HepG2 (cell line): ENCODE measurements around the gene USP5. TPM values are rescaled to one million over a fixed set of nuclear protein-coding genes. Genes with fewer than 3 reads are reported as not detected.

Experiments
- DNMT1 ChIP-seq: sonication (generic); formaldehyde crosslinking; IDR thresholded peaks from 2 replicates; pipeline ENCODE4 v1.5.1; 2020; ENCODE audit warnings: mild to moderate bottlenecking, missing genetic modification reagents
- FOXA1 ChIP-seq, 2 experiments: fragments of 450-650 bp in 1 of 2; sonication (generic) in 1 of 2; formaldehyde crosslinking in 1 of 2; IDR thresholded peaks; 2 replicates each; pipeline versions ENCODE4 v1.4.0 to v1.6.1; 2016 to 2020; ENCODE audit warnings: missing genetic modification reagents in 1 of 2
- FOXP4 ChIP-seq: sonication (generic); formaldehyde crosslinking; IDR thresholded peaks from 2 replicates; pipeline ENCODE4 v1.4.0; 2020; ENCODE audit warnings: missing genetic modification reagents
- GTF3A ChIP-seq: sonication (generic); formaldehyde crosslinking; conservative IDR thresholded peaks from 2 replicates; pipeline ENCODE4 v1.4.0; 2020; ENCODE audit warnings: mild to moderate bottlenecking, missing genetic modification reagents
- NCOR1 ChIP-seq: fragments of 200-600 bp; sonication (generic); IDR thresholded peaks from 2 replicates; pipeline ENCODE4 v1.7.0; 2017; ENCODE audit warnings: antibody characterized with exemption, low read length, borderline replicate concordance
- NFYC ChIP-seq: IDR thresholded peaks from 2 replicates; pipeline ENCODE4 v1.6.1; 2016; ENCODE audit warnings: missing genetic modification reagents, missing compliant biosample characterization
- NR2F2 ChIP-seq: IDR thresholded peaks from 2 replicates; pipeline ENCODE4 v1.6.1; 2012; ENCODE audit warnings: low read depth, inconsistent platforms, borderline replicate concordance
- SMC3 ChIP-seq: IDR thresholded peaks from 2 replicates; pipeline ENCODE4 v1.6.1; 2011; ENCODE audit warnings: low read length, improper control_type of control experiment
- THYN1 ChIP-seq: sonication (generic); formaldehyde crosslinking; IDR thresholded peaks from 2 replicates; pipeline ENCODE4 v1.8.1; 2023; ENCODE audit warnings: low read depth, mild to moderate bottlenecking, moderate library complexity, missing genetic modification reagents, borderline replicate concordance
- TOE1 ChIP-seq: sonication (generic); formaldehyde crosslinking; IDR thresholded peaks from 2 replicates; pipeline ENCODE4 v1.4.0; 2020; ENCODE audit warnings: mild to moderate bottlenecking, missing genetic modification reagents
- ZNF136 ChIP-seq: sonication (generic); formaldehyde crosslinking; IDR thresholded peaks from 2 replicates; pipeline ENCODE4 v1.8.1; 2022; ENCODE audit warnings: low read depth, mild to moderate bottlenecking, moderate library complexity, missing genetic modification reagents
- ZNF180 ChIP-seq: sonication (generic); formaldehyde crosslinking; IDR thresholded peaks from 2 replicates; pipeline ENCODE4 v1.4.0; 2020; ENCODE audit warnings: low read depth, missing genetic modification reagents, borderline replicate concordance
- ZNF367 ChIP-seq: sonication (generic); formaldehyde crosslinking; IDR thresholded peaks from 2 replicates; pipeline ENCODE4 v1.4.0; 2020; ENCODE audit warnings: missing genetic modification reagents, borderline replicate concordance
- ZNF704 ChIP-seq: sonication (generic); formaldehyde crosslinking; IDR thresholded peaks from 2 replicates; pipeline ENCODE4 v1.8.1; 2023; ENCODE audit warnings: mild to moderate bottlenecking, inconsistent platforms, moderate library complexity, missing genetic modification reagents, borderline replicate concordance
- polyA plus RNA-seq, 8 experiments: library from polyadenylated mRNA; depleted of rRNA in 3 of 8; stranded (reverse) in 7 of 8; unstranded in 1 of 8; fragments of >200 nt; fragmentation: Illumina TruSeq in 4 of 8; extraction: Trizol in 4 of 8; gene quantifications; 2 replicates each; pipeline versions ENCODE4 v1.2.1 to v1.2.3, GENCODE V29; 2011 to 2016; ENCODE audit warnings: low read depth in 4 of 8, missing spikeins in 1 of 8, mixed read lengths in 1 of 8; ENCODE audit not compliant: insufficient read depth in 1 of 8
- total RNA-seq, 5 experiments: library from RNA; depleted of rRNA; stranded (reverse); fragments of >200 nt; fragmentation: Illumina TruSeq; extraction: Trizol; gene quantifications; 2 replicates each; pipeline ENCODE4 v1.2.3, GENCODE V29; 2016; ENCODE audit warnings: low read depth in 1 of 5
- TF ChIP-seq, protein P1 (sequence below): IDR thresholded peaks from 2 replicates; pipeline ENCODE4 v1.6.1; 2016; ENCODE audit warnings: mild to moderate bottlenecking
- TF ChIP-seq, protein P2 (sequence below): sonication (generic); formaldehyde crosslinking; IDR thresholded peaks from 2 replicates; pipeline ENCODE4 v1.4.0; 2020; ENCODE audit warnings: missing genetic modification reagents
- TF ChIP-seq, protein P3 (sequence below): IDR thresholded peaks from 2 replicates; pipeline ENCODE4 v1.6.1; 2016; ENCODE audit warnings: missing compliant biosample characterization, missing genetic modification reagents, borderline replicate concordance
- TF ChIP-seq, protein P4 (sequence below): sonication (generic); formaldehyde crosslinking; IDR thresholded peaks from 2 replicates; pipeline ENCODE4 v1.9.0; 2021; ENCODE audit warnings: missing genetic modification reagents, mild to moderate bottlenecking, borderline replicate concordance
- TF ChIP-seq, protein P5 (sequence below): sonication (generic); formaldehyde crosslinking; IDR thresholded peaks from 2 replicates; pipeline ENCODE4 v1.4.0; 2020; ENCODE audit warnings: missing genetic modification reagents

The USP5 gene
- total and polyA plus RNA-seq, 2 of the 13 experiments (the other 11 are each of a cell fraction or from before 2014, with no cell fraction given): 39.6 to 56.0 TPM

DNA sequence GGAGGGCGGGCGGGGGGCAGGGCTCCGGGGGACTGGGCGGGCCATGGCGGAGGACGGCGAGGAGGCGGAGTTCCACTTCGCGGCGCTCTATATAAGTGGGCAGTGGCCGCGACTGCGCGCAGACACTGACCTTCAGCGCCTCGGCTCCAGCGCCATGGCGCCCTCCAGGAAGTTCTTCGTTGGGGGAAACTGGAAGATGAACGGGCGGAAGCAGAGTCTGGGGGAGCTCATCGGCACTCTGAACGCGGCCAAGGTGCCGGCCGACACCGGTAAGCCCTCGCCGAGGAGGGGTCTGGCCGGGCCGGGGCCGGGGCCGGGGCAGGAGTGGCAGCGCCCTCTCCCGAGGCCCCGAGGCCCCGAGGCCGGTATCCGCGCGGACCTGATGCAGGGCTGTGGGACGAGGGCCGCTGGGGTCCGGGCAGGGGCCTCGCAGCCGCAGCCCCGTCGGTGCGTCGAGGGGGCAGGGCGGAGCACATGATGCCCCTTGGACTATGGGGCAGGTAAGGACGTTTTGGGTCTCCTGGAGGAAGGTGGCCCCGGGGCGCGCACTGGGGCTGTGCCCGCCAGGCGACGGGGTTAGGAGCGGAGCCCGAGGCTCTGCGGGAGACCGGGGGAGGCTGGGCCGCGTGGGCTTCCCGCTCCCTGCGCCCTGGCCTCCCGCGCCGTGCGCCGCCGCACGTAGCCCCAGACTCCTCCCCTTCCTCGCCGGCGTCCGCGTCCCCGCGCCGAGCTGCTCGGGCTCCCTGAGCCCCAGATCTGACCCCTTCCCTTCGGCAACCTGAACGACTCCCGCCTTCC lies 15.7 kb downstream of the USP5 start, which contains the start of gene TPI1 (continued):
- TF ChIP-seq GTF3A (CRISPR knock-in tag): no peak
- no peak for TF ChIP-seq NCOR1
- TF ChIP-seq NFYC: peak; percentile 43; the same call in 1 of the 2 replicates
- no peak for TF ChIP-seq DNMT1 (CRISPR knock-in tag)
- no peak for TF ChIP-seq NR2F2
- TF ChIP-seq, protein P1, sequence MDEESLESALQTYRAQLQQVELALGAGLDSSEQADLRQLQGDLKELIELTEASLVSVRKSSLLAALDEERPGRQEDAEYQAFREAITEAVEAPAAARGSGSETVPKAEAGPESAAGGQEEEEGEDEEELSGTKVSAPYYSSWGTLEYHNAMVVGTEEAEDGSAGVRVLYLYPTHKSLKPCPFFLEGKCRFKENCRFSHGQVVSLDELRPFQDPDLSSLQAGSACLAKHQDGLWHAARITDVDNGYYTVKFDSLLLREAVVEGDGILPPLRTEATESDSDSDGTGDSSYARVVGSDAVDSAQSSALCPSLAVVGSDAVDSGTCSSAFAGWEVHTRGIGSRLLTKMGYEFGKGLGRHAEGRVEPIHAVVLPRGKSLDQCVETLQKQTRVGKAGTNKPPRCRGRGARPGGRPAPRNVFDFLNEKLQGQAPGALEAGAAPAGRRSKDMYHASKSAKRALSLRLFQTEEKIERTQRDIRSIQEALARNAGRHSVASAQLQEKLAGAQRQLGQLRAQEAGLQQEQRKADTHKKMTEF (CRISPR knock-in tag): peak; percentile 59
- 0 out of 2 replicates have a peak, but pooled peaks have one; percentile 56 for TF ChIP-seq ZNF704 (CRISPR knock-in tag)
- TF ChIP-seq, protein P2, sequence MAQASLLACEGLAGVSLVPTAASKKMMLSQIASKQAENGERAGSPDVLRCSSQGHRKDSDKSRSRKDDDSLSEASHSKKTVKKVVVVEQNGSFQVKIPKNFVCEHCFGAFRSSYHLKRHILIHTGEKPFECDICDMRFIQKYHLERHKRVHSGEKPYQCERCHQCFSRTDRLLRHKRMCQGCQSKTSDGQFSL (CRISPR knock-in tag): no peak
- no peak for TF ChIP-seq ZNF136
- TF ChIP-seq, protein P3, sequence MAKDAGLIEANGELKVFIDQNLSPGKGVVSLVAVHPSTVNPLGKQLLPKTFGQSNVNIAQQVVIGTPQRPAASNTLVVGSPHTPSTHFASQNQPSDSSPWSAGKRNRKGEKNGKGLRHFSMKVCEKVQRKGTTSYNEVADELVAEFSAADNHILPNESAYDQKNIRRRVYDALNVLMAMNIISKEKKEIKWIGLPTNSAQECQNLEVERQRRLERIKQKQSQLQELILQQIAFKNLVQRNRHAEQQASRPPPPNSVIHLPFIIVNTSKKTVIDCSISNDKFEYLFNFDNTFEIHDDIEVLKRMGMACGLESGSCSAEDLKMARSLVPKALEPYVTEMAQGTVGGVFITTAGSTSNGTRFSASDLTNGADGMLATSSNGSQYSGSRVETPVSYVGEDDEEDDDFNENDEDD (CRISPR knock-in tag): peak; percentile 52; the same call in 1 of the 2 replicates
- 0 out of 2 replicates have a peak, but pooled peaks have one; percentile 20 for TF ChIP-seq FOXP4 (CRISPR knock-in tag)
- TF ChIP-seq ZNF180 (CRISPR knock-in tag): peak; percentile 63; the same call in 1 of the 2 replicates
- no peak for TF ChIP-seq FOXA1 (IDR thresholded peaks at IDR 0.05)
- no peak for TF ChIP-seq FOXA1 (CRISPR knock-in tag; IDR thresholded peaks at IDR 0.05)
- TF ChIP-seq, protein P4, sequence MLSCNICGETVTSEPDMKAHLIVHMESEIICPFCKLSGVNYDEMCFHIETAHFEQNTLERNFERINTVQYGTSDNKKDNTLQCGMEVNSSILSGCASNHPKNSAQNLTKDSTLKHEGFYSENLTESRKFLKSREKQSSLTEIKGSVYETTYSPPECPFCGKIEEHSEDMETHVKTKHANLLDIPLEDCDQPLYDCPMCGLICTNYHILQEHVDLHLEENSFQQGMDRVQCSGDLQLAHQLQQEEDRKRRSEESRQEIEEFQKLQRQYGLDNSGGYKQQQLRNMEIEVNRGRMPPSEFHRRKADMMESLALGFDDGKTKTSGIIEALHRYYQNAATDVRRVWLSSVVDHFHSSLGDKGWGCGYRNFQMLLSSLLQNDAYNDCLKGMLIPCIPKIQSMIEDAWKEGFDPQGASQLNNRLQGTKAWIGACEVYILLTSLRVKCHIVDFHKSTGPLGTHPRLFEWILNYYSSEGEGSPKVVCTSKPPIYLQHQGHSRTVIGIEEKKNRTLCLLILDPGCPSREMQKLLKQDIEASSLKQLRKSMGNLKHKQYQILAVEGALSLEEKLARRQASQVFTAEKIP (CRISPR knock-in tag): no peak
- TF ChIP-seq, protein P5, sequence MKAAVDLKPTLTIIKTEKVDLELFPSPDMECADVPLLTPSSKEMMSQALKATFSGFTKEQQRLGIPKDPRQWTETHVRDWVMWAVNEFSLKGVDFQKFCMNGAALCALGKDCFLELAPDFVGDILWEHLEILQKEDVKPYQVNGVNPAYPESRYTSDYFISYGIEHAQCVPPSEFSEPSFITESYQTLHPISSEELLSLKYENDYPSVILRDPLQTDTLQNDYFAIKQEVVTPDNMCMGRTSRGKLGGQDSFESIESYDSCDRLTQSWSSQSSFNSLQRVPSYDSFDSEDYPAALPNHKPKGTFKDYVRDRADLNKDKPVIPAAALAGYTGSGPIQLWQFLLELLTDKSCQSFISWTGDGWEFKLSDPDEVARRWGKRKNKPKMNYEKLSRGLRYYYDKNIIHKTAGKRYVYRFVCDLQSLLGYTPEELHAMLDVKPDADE (CRISPR knock-in tag): no peak
- TF ChIP-seq ZNF367 (CRISPR knock-in tag): no peak
- TF ChIP-seq TOE1 (CRISPR knock-in tag): no peak
- TF ChIP-seq THYN1 (CRISPR knock-in tag): no peak
- TF ChIP-seq SMC3: no peak
